ENCODE data around the gene SIPA1L3. TPM values are rescaled to one million over a fixed set of nuclear protein-coding genes. Genes with fewer than 3 reads are reported as not detected.

SIPA1L3 gene
- total RNA-seq, 2 experiments from 2014 or later, result 8.9 to 9.8 TPM

DNA sequence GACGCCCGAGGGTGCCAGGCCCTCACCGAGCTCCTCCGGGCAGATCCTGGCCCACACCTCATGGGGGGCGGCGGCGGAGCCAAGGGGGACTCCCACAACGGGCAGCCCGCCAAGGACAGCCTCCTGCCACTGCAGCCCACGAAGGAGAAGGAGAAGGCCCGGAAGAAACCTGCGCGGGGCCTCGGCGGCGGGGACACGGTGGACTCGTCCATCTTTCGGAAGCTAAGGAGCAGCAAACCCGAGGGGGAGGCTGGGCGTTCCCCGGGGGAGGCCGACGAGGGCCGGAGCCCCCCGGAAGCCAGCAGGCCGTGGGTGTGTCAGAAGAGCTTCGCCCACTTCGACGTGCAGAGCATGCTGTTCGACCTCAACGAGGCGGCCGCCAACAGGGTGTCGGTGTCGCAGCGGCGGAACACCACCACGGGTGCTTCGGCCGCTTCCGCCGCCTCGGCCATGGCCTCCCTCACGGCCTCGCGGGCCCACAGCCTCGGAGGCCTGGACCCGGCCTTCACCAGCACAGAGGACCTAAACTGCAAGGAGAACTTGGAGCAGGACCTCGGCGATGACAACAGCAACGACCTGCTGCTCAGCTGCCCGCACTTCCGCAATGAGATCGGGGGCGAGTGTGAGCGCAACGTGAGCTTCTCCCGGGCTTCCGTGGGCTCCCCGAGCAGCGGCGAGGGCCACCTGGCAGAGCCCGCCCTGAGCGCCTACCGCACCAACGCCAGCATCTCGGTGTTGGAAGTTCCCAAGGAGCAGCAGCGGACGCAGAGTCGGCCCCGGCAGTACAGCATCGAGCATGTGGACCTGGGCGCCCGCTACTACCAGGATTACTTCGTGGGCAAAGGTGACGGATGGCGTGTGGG, 175.5 kb downstream of the SIPA1L3 start:
- Mint-ChIP-seq H3K36me3 (ENCODE audit: low read depth) (no peaks in the 10 kb centered on the region), H3K4me3 (no peak overlapping the region), H3K27ac (no peak overlapping the region), H3K9me3 (no peaks in the 10 kb centered on the region), H3K27me3 (no peaks in the 10 kb centered on the region), H3K4me1 (ENCODE audit: low read depth) (peaks cover 17% of the 10 kb centered on the region)
- DNase-seq (no peak), ATAC-seq (no peak)
- CTCF ChIA-PET, result no interaction called here
- POLR2A ChIA-PET, result no interaction called here
- intact Hi-C loops (cut with micrococcal nuclease), result no loop called here
- TF ChIP-seq, protein P1, sequence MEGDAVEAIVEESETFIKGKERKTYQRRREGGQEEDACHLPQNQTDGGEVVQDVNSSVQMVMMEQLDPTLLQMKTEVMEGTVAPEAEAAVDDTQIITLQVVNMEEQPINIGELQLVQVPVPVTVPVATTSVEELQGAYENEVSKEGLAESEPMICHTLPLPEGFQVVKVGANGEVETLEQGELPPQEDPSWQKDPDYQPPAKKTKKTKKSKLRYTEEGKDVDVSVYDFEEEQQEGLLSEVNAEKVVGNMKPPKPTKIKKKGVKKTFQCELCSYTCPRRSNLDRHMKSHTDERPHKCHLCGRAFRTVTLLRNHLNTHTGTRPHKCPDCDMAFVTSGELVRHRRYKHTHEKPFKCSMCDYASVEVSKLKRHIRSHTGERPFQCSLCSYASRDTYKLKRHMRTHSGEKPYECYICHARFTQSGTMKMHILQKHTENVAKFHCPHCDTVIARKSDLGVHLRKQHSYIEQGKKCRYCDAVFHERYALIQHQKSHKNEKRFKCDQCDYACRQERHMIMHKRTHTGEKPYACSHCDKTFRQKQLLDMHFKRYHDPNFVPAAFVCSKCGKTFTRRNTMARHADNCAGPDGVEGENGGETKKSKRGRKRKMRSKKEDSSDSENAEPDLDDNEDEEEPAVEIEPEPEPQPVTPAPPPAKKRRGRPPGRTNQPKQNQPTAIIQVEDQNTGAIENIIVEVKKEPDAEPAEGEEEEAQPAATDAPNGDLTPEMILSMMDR (IDR thresholded peaks at IDR 0.05), result no peak

DNA sequence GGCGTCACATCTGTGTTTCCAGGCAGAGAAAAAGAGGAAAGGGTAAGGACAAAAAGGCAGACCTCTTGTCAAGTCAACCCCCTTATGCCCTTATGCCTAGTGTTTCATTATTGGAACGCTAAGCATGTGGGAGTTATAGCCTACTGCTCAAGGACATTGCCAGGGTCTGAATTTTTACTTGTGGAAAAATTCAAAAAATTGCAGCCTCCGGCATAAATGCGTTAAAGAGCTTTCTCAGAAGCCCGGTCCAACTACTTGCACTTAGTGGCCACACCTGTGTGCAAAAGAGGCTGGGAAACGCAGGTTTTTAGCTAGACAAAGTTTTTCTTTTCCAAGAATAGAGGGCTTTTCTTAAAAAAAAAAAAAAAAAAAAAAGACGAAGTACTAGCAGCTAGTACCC, 177.2 kb downstream of the SIPA1L3 start:
- H3K9me3 Mint-ChIP-seq, result no peaks in the 10 kb centered on the region
- ATAC-seq (no peak), DNase-seq (no peak)
- no peak overlapping the region for H3K4me3 Mint-ChIP-seq
- no peaks in the 10 kb centered on the region for H3K27me3 Mint-ChIP-seq
- intact Hi-C loops (cut with micrococcal nuclease), result no loop called here
- POLR2A ChIA-PET, result no interaction called here
- H3K36me3 Mint-ChIP-seq (ENCODE audit: low read depth), result no peaks in the 10 kb centered on the region
- no peak overlapping the region for H3K27ac Mint-ChIP-seq
- H3K4me1 Mint-ChIP-seq (ENCODE audit: low read depth), result peaks cover 17% of the 10 kb centered on the region
- TF ChIP-seq, protein P1 (IDR thresholded peaks at IDR 0.05), result no peak
- CTCF ChIA-PET, result interaction anchor here (0.8 to 1.5 kb wide), 4 partner anchors 10 to 182 kb away, joined by 3 to 4 read pairs (median 3); no protein-coding TSS in a partner anchor

DNA sequence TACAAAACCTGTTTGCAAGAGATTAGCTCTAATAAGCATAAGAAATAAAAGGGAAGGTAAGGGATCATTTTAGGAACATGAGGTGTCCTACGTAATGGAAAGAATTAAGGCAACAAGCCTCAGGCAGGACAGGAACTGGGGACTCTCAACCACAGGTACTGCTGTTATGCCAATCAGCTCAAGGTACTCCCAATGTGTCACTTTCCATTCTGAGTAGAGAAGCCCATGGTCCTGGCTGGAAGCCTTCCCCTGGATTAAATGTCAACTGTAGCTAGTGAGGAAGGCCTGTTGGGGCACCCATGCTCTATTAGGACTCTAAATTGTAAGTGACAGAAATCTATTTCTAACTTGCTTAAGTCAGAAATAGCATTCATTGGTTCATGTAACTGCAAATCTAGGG, 182.4 kb downstream of the SIPA1L3 start:
- DNase-seq (no peak), ATAC-seq (no peak)
- Mint-ChIP-seq H3K9me3 (no peaks in the 10 kb centered on the region), H3K27ac (no peak overlapping the region), H3K36me3 (ENCODE audit: low read depth) (no peaks in the 10 kb centered on the region), H3K4me1 (ENCODE audit: low read depth) (no peaks in the 10 kb centered on the region), H3K4me3 (no peak overlapping the region), H3K27me3 (no peaks in the 10 kb centered on the region)
- intact Hi-C loops (cut with micrococcal nuclease), result no loop called here
- POLR2A ChIA-PET, result no interaction called here
- TF ChIP-seq, protein P1 (IDR thresholded peaks at IDR 0.05), result no peak
- CTCF ChIA-PET, result interaction anchor here (1.3 to 1.5 kb wide), 2 partner anchors 8 to 187 kb away, joined by 4 to 5 read pairs; no protein-coding TSS in a partner anchor

DNA sequence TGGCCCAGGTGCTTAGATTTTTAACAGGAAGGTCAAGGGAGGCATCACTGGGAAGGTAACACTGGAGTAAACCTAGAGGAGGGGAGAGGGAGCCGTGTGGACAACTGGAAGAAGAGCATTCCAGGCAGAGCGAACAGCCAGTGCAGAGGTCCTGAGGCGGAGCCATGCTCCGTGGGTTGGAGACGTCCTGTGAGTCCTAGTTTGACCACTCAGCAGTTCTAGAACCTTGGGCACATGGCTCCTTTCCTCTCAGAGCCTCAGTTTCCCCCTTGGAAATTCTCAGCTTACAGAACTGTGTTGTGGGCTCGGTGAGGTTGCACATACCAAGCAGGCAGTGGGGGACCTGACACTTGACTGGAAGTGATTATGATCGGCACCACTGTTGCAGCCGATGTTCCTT, 186.1 kb downstream of the SIPA1L3 start:
- no peak overlapping the region for H3K4me3 Mint-ChIP-seq
- CTCF ChIA-PET, result no interaction called here

More for the DNA sequence above, 186.1 kb downstream of the SIPA1L3 start:
- TF ChIP-seq, protein P1 (IDR thresholded peaks at IDR 0.05), result no peak
- H3K36me3 Mint-ChIP-seq (ENCODE audit: low read depth), result peaks cover 3% of the 10 kb centered on the region
- no peak for DNase-seq
- H3K27ac Mint-ChIP-seq, result no peak overlapping the region
- ATAC-seq, result no peak
- POLR2A ChIA-PET, result no interaction called here
- H3K27me3 Mint-ChIP-seq, result no peaks in the 10 kb centered on the region
- no peaks in the 10 kb centered on the region for H3K4me1 Mint-ChIP-seq (ENCODE audit: low read depth)
- intact Hi-C loops (cut with micrococcal nuclease), result no loop called here
- no peaks in the 10 kb centered on the region for H3K9me3 Mint-ChIP-seq

Data from activated CD8-positive, alpha-beta T cell treated with anti-CD3 and anti-CD28 coated beads for 36 hours (primary cell).